ENCODE results near the gene EPG5.

DNA sequence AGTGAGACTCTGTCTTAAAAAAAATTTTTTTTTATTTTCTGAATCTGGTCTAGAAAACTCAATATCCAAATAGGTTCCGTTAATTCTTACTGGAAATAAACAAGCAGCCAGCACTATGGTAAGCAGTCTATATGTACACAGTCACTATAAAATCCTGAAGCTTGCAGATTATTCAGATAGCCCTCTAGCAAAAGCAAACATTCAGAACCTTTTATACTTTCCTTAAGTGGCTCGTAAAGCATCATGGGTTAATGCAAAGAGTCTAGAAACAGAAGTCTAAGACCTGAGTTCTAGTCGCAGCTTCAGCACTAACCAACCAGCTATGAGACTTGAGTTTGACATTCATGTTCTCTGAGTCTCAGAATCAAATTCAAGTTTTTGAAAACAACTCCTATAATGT is 89.7 kb downstream of the EPG5 start:
- TF ChIP-seq, protein P1, sequence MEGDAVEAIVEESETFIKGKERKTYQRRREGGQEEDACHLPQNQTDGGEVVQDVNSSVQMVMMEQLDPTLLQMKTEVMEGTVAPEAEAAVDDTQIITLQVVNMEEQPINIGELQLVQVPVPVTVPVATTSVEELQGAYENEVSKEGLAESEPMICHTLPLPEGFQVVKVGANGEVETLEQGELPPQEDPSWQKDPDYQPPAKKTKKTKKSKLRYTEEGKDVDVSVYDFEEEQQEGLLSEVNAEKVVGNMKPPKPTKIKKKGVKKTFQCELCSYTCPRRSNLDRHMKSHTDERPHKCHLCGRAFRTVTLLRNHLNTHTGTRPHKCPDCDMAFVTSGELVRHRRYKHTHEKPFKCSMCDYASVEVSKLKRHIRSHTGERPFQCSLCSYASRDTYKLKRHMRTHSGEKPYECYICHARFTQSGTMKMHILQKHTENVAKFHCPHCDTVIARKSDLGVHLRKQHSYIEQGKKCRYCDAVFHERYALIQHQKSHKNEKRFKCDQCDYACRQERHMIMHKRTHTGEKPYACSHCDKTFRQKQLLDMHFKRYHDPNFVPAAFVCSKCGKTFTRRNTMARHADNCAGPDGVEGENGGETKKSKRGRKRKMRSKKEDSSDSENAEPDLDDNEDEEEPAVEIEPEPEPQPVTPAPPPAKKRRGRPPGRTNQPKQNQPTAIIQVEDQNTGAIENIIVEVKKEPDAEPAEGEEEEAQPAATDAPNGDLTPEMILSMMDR (IDR thresholded peaks at IDR 0.05; ENCODE audit: borderline replicate concordance, extremely low read depth, low read length, poor library complexity, severe bottlenecking), result no peak
- no peak for TF ChIP-seq EZH2 (IDR thresholded peaks at IDR 0.05; ENCODE audit: borderline replicate concordance, low read depth, low read length, severe bottlenecking)

Data from DND-41 (cell line).